T-helper 1 cell (primary cell): ENCODE data around the gene SMARCC1.

ENCODE experiments used
- DNase-seq, 5 donors: peaks; one replicate each; pipeline ENCODE4 v3.0.0-alpha.2; 2012 to 2020
- total RNA-seq, 4 donors: gene quantifications; one replicate each; lab custom pipeline; 2026; lab: John Stamatoyannopoulos, UW

Gene SMARCC1
- 134 to 202 (median 164) reads per million in 4 donors for total RNA-seq

- peak; percentile 95 to 99 (median 97) for DNase-seq
These were observed at the start of gene SMARCC1 for GRCh38 chr3:47781685-47782445. SMARCC1 (minus strand) TSS chr3:47781893; CDS start chr3:47781797, 96 bp downstream.

- DNase-seq = peak in 1 of 5 donors; percentile 19
These were observed 47.8 kb upstream of the SMARCC1 start for GRCh38 chr3:47829482-47829881.

GRCh38 chr3:47825590-47825989 is 43.9 kb upstream of the SMARCC1 start:
- DNase-seq = no peak

GRCh38 chr3:47824541-47825473 is 43.1 kb upstream of the SMARCC1 start:
- peak; percentile 57 to 78 (median 69) for DNase-seq

- no peak for DNase-seq
These were observed 35.9 kb upstream of the SMARCC1 start for GRCh38 chr3:47817609-47818008.

GRCh38 chr3:47813551-47814177 is 32.0 kb upstream of the SMARCC1 start:
- DNase-seq = no peak

- no peak for DNase-seq
These were observed 22.9 kb upstream of the SMARCC1 start for GRCh38 chr3:47804577-47804976.

GRCh38 chr3:47803480-47804025 is 21.9 kb upstream of the SMARCC1 start:
- peak in 1 of 5 donors; percentile 13 for DNase-seq

GRCh38 chr3:47802734-47803479 is 21.2 kb upstream of the SMARCC1 start, which contains the start of gene DHX30:
DHX30 (plus strand) TSS chr3:47803138; CDS start chr3:47810684, 7,546 bp downstream.
- DNase-seq = peak; percentile 72 to 83 (median 81)

GRCh38 chr3:47799733-47800132 is 18.0 kb upstream of the SMARCC1 start:
- no peak for DNase-seq

- DNase-seq = no peak
These were observed 12.9 kb upstream of the SMARCC1 start for GRCh38 chr3:47794544-47794943.

- DNase-seq = no peak
These were observed 11.0 kb upstream of the SMARCC1 start for GRCh38 chr3:47792699-47793098.

GRCh38 chr3:47791193-47791855 is 9.6 kb upstream of the SMARCC1 start:
- DNase-seq = no peak

- DNase-seq = no peak
These were observed 2.0 kb upstream of the SMARCC1 start for GRCh38 chr3:47783673-47784072.

GRCh38 chr3:47782446-47783308 is 984 bp upstream of the SMARCC1 start:
- DNase-seq = no peak

GRCh38 chr3:47780741-47781684 is 680 bp downstream of the SMARCC1 start:
- peak; percentile 45 to 67 (median 55) for DNase-seq

- no peak for DNase-seq
These were observed 2.9 kb downstream of the SMARCC1 start for GRCh38 chr3:47778746-47779145.

- no peak for DNase-seq
These were observed 8.9 kb downstream of the SMARCC1 start for GRCh38 chr3:47772788-47773187.

- no peak for DNase-seq
These were observed 9.6 kb downstream of the SMARCC1 start for GRCh38 chr3:47772047-47772446.
